Lung (tissue), 12 donors: ENCODE results near the gene CETP. TPM values are rescaled to one million over a fixed set of nuclear protein-coding genes. Genes with fewer than 3 reads are reported as not detected.
"Not testable (repeated sequence)": the region's sequence is repeated elsewhere in the genome, so short reads cannot be mapped to it uniquely, and the experiment has no call there.

Source experiments
- ATAC-seq: fragments of 200-7000 bp; cut with Tn5 transposase; one replicate; pipeline ENCODE4 v1.9.1; 2020; ENCODE audit warnings: moderate number of reproducible peaks; ENCODE audit not compliant: insufficient read depth, low FRiP score
- DNase-seq, 3 donors: peaks; one replicate each; pipeline ENCODE4 v3.0.0-alpha.2; 2013 to 2017
- H3K27ac ChIP-seq, 2 donors: one replicate each; pipeline ENCODE4 v1.5.1; 2013; ENCODE audit warnings: mild to moderate bottlenecking in 2 of 2, moderate library complexity in 2 of 2, control low read depth in 1 of 2, inconsistent platforms in 1 of 2, low read depth in 1 of 2, low read length in 1 of 2
- H3K27me3 ChIP-seq, 3 donors: one replicate each; pipeline ENCODE4 v1.5.1; 2013; ENCODE audit warnings: low read length in 2 of 3; ENCODE audit not compliant: control insufficient read depth in 3 of 3, insufficient read depth in 3 of 3
- H3K36me3 ChIP-seq, 4 donors: one replicate each; pipeline ENCODE4 v1.5.1; 2013; ENCODE audit warnings: low read length in 4 of 4, mild to moderate bottlenecking in 1 of 4, moderate library complexity in 1 of 4; ENCODE audit not compliant: control insufficient read depth in 4 of 4, insufficient read depth in 4 of 4
- H3K4me1 ChIP-seq, 5 donors: one replicate each; pipeline ENCODE4 v1.5.1; 2013; ENCODE audit warnings: low read length in 5 of 5, mild to moderate bottlenecking in 2 of 5, moderate library complexity in 1 of 5; ENCODE audit not compliant: control insufficient read depth in 5 of 5, insufficient read depth in 5 of 5
- H3K4me3 ChIP-seq: one replicate; pipeline ENCODE4 v1.5.1; 2013; ENCODE audit warnings: mild to moderate bottlenecking, control low read depth, moderate library complexity
- H3K9ac ChIP-seq, 2 donors: one replicate each; pipeline ENCODE4 v1.5.1; 2013; ENCODE audit warnings: low read length in 2 of 2, control low read depth in 1 of 2; ENCODE audit not compliant: insufficient read depth in 1 of 2
- H3K9me3 ChIP-seq, 4 donors: one replicate each; pipeline ENCODE4 v1.5.1; 2013; ENCODE audit warnings: low read length in 3 of 4, mild to moderate bottlenecking in 1 of 4, moderate library complexity in 1 of 4; ENCODE audit not compliant: control insufficient read depth in 4 of 4, insufficient read depth in 3 of 4
- CTCF ChIP-seq: IDR thresholded peaks from 2 replicates; pipeline ENCODE4 v1.5.1; 2012; ENCODE audit warnings: mild to moderate bottlenecking; ENCODE audit errors: control extremely low read depth, extremely low read depth
- WGBS, 2 donors: extraction: QIAGEN DNeasy Blood & Tissue Kit; methylation state at CpG; one replicate each; pipeline ENCODE4 v1.1.7; 2013; 5-methylcytosine and 5-hydroxymethylcytosine counted together
- polyA plus RNA-seq, 2 donors: library from polyadenylated mRNA; stranded (reverse); fragments of 200-250 nt; gene quantifications; one replicate each; pipeline ENCODE4 v1.2.1, GENCODE V29; 2013
- total RNA-seq, 2 donors: library from RNA; depleted of rRNA in 1 of 2; stranded (reverse); fragments of >200 nt in 1 of 2; gene quantifications; one replicate each; pipeline ENCODE4 v1.2.1, GENCODE V29; 2014 to 2021
- donor health status: control.
- donor health status: control.
- donor health status: Bipolar disorder and iron deficiency.
- donor health status: healthy.
- donor health status: DM: yes; HTN: yes; CAD: no.

Gene CETP
- total and polyA plus RNA-seq, 4 donors = 0.71 to 8.4 (median 0.83) TPM

GRCh38 chr16:56985962-56986360 lies 24.2 kb downstream of the CETP start:
- Histone ChIP-seq H3K4me3 (no peak overlapping the region), H3K36me3 (peaks cover 0 to 4% (median 0%) of the 10 kb centered on the region in 4 donors), H3K9ac (no peak overlapping the region), H3K4me1 (peaks cover 0 to 26% (median 4%) of the 10 kb centered on the region in 5 donors), H3K27me3 (peaks cover 0 to 7% (median 3%) of the 10 kb centered on the region in 3 donors), H3K9me3 (no peaks in the 10 kb centered on the region), H3K27ac (peak overlapping the region; percentile 4 to 15)
- DNase-seq (no peak), ATAC-seq (no peak)
- TF ChIP-seq CTCF = no peak
- 79 to 87% methylated on average over 2 of the region's 2 CpGs for WGBS, 2 donors

- Histone ChIP-seq H3K9me3 (no peaks in the 10 kb centered on the region), H3K27me3 (peaks cover 0 to 8% (median 5%) of the 10 kb centered on the region in 3 donors), H3K4me1 (peaks cover 0 to 29% (median 4%) of the 10 kb centered on the region in 5 donors), H3K36me3 (peaks cover 0 to 4% (median 0%) of the 10 kb centered on the region in 4 donors), H3K4me3 (no peak overlapping the region), H3K27ac (peak overlapping the region in 1 of 2 donors; percentile 4), H3K9ac (no peak overlapping the region)
- 50 to 67% methylated on average over 1 of the region's 1 CpG for WGBS, 2 donors
- DNase-seq (no peak), ATAC-seq (no peak)
- no peak for TF ChIP-seq CTCF
Measured at GRCh38 chr16:56986361-56986760, 24.6 kb downstream of the CETP start.

- not testable (repeated sequence) for DNase-seq, H3K4me3 ChIP-seq, H3K36me3 ChIP-seq, H3K27ac ChIP-seq, H3K9ac ChIP-seq, ATAC-seq, H3K9me3 ChIP-seq
- H3K4me1 ChIP-seq = peaks cover 0 to 33% (median 4%) of the 10 kb centered on the region in 5 donors
- 86 to 88% methylated on average over 4 of the region's 4 CpGs for WGBS, 2 donors
- peaks cover 0 to 11% (median 5%) of the 10 kb centered on the region in 3 donors for H3K27me3 ChIP-seq
Measured at GRCh38 chr16:56986908-56987307, 25.2 kb downstream of the CETP start.

GRCh38 chr16:56987692-56988091 lies 25.9 kb downstream of the CETP start:
- Histone ChIP-seq H3K9me3 (no peaks in the 10 kb centered on the region), H3K27ac (no peak overlapping the region), H3K36me3 (no peaks in the 10 kb centered on the region), H3K4me3 (no peak overlapping the region), H3K4me1 (peaks cover 0 to 35% (median 4%) of the 10 kb centered on the region in 5 donors), H3K27me3 (peaks cover 0 to 13% (median 5%) of the 10 kb centered on the region in 3 donors), H3K9ac (no peak overlapping the region)
- TF ChIP-seq CTCF = no peak
- ATAC-seq (no peak), DNase-seq (no peak)
- WGBS, 2 donors = 91 to 96% methylated on average over 2 of the region's 2 CpGs
